ENCODE data around the gene RHOC.

RHOC gene

DNA sequence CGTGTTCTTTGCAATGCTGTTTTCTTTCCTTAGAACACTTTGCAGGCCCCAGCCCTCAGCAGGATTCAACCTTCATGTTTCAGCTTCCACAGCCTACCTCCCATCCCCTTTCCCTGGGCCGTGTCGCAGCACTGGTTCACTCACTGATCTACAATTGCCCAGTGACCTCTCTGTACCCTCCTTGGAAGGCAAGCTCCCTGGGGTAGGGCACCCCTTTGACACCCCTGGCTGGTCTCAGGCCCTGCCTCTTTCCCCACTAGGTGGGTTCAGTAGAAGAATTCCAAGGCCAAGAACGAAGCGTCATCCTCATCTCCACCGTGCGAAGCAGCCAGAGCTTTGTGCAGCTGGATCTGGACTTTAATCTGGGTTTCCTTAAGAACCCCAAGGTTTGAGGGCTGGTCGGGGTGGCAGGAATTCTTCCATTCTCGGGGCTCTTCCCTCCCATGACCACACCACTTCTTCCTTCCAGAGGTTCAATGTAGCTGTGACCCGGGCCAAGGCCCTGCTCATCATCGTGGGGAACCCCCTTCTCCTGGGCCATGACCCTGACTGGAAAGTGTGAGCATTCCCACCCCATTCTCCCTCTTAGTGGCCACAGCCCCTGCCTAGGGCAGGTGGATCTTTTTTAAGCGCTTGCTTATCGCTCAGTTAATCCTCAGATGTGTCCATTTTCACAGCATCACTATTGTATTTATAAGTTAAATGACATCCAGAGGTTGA is 7.3 kb downstream of the RHOC start:
- no peak for DNase-seq (ENCODE audit: extremely low read depth, low read depth)

DNA sequence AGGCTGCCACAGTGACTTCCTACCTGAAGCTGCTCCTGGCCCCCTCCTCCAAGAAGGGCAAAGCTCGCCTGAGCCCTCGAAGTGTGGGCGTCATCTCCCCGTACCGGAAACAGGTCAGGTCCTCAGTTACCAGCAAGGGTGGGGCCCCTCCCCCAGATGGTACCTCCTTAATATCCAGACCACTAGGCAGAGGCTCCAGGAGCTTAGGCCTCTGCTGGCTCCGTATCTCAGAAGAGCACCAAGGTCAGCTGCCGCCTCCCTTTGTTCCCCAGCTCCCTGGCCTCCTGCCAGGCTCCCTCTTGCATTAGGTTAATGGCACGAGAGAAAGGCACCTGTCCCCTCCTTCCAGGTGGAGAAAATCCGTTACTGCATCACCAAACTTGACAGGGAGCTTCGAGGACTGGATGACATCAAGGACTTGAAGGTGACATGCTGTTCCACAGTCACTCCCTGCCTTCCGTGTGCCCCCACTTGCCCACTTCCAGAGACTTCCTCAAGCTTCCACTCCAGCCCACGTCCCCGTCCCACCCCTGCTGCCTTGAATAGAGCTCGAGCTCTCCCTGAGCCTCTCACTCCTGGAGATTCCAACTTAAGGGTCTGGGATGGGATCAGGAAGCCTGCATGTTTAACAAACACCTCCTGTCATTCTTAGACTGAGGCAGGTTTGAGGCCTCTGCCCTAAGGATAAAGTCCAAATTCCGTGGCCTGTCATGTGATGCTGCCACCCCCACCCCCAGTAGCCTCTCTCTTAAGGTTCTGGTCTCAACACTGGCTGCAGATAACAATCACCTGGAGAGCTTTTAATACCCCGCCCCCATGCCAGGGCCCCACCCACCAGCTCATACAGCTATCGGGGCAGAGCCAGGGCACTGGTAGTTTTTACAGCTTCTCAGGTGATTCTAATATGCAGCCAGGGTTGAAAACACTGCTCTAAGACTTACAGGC is 8.3 kb downstream of the RHOC start:
- TF ChIP-seq, protein P1, sequence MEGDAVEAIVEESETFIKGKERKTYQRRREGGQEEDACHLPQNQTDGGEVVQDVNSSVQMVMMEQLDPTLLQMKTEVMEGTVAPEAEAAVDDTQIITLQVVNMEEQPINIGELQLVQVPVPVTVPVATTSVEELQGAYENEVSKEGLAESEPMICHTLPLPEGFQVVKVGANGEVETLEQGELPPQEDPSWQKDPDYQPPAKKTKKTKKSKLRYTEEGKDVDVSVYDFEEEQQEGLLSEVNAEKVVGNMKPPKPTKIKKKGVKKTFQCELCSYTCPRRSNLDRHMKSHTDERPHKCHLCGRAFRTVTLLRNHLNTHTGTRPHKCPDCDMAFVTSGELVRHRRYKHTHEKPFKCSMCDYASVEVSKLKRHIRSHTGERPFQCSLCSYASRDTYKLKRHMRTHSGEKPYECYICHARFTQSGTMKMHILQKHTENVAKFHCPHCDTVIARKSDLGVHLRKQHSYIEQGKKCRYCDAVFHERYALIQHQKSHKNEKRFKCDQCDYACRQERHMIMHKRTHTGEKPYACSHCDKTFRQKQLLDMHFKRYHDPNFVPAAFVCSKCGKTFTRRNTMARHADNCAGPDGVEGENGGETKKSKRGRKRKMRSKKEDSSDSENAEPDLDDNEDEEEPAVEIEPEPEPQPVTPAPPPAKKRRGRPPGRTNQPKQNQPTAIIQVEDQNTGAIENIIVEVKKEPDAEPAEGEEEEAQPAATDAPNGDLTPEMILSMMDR (IDR thresholded peaks at IDR 0.05; ENCODE audit: low read depth, low read length) = no peak

More for the DNA sequence above, 7.3 kb downstream of the RHOC start:
- TF ChIP-seq, protein P1 (IDR thresholded peaks at IDR 0.05; ENCODE audit: low read depth, low read length) = no peak

DNA sequence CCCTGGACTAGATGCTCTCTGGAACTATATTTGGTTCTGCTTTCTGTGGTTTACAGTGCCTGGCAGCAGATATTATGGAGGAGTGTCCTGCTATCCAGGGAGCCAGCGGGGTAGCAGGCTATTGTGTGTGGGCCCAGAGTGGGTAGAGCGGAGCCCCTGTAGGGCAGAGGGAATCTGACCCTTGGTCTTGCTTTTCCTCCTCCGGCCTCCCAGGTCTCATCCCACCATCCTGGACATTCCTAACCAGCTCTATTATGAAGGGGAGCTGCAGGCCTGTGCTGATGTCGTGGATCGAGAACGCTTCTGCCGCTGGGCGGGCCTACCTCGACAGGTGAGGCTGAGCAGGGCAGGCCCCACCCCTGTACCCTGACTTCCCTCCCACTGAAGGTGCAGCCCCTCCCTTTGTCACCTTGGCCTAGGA is 9.1 kb downstream of the RHOC start:
- no peak for DNase-seq (ENCODE audit: extremely low read depth, low read depth)
- TF ChIP-seq, protein P1 (IDR thresholded peaks at IDR 0.05; ENCODE audit: low read depth, low read length) = no peak

More for the DNA sequence above, 8.3 kb downstream of the RHOC start:
- DNase-seq (ENCODE audit: extremely low read depth, low read depth) = no peak

DNA sequence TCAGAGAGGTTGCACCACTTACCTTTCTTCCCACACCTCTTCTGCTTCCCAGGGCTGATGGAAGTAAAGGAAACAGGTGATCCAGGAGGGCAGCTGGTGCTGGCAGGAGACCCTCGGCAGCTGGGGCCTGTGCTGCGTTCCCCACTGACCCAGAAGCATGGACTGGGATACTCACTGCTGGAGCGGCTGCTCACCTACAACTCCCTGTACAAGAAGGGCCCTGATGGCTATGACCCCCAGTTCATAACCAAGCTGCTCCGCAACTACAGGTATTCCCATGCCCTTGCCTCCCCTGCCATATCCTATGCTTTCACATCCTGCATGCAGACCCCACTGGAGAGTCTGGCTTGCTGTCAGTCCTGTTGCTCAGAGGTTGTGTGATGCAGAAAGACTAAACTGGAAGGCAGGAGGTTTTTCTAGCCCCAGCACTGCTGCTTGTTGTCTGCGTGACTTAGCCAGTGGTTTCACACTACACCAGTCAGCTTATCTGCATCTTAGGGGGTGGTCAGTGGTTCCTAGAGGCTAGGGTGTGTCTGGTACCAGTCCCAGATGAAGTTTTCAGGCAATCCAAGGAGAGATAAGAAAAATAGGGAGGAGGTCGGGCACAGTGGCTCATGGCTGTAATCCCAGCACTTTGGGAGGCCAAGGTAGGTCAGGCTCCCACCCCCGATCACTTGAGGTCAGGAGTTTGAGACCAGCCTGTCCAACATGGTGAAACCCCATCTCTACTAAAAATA is 10.2 kb downstream of the RHOC start:
- TF ChIP-seq, protein P1 (IDR thresholded peaks at IDR 0.05; ENCODE audit: low read depth, low read length) = no peak
- DNase-seq (ENCODE audit: extremely low read depth, low read depth) = no peak

DNA sequence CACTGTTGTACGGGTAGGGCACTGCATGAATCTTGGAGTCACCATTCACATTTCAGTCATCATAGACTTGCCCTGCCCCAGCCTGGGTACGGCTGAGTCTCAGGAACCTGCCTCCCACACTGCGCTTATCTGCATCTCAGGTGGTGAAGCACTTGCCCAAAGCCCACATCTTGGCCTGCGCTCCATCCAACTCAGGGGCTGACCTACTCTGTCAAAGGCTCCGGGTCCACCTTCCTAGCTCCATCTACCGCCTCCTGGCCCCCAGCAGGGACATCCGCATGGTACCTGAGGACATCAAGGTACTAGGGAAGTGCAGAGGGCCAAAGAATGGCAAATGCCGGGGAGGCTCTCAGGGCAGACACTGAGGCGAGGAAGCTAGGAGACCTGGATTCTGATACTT is 11.7 kb downstream of the RHOC start:
- DNase-seq (ENCODE audit: extremely low read depth, low read depth) = no peak
- TF ChIP-seq, protein P1 (IDR thresholded peaks at IDR 0.05; ENCODE audit: low read depth, low read length) = no peak

DNA sequence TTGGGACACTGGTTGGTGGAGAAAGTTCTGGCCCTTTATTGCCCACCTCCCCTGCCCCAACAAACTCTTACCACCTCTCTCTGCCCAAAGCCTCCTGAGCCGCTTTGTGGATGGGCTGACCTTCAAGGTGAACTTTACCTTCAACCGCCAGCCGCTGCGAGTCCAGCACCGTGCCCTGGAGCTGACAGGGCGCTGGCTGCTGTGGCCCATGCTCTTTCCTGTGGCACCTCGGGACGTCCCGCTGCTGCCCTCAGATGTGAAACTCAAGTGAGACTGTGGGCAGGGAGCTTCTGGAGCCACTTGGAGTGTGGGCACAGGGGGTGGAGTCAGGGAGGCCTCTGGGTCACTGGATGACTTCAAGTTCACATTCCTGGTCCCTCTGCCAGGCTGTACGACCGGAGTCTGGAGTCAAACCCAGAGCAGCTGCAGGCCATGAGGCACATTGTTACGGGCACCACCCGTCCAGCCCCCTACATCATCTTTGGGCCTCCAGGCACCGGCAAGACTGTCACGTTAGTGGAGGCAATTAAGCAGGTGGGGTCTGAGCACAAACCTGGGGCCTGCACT is 12.5 kb downstream of the RHOC start:
- TF ChIP-seq, protein P1 (IDR thresholded peaks at IDR 0.05; ENCODE audit: low read depth, low read length) = no peak
- DNase-seq (ENCODE audit: extremely low read depth, low read depth) = no peak

Measured in AG09319 (cell line).